GM12878 (cell line): ENCODE results near the gene NUP62. TPM values are rescaled to one million over a fixed set of nuclear protein-coding genes. Genes with fewer than 3 reads are reported as not detected.

Experiments
- ATAC-seq: fragments of 200-7000 bp; cut with Tn5 transposase; 3 replicates; pipeline ENCODE4 v1.9.1; 2020; ENCODE audit warnings: mild to moderate bottlenecking, moderate library complexity
- BruUV-seq: library from RNA; stranded (reverse); fragments of 400-500 nt; replicated peaks from 2 replicates; lab custom pipeline; 2021; lab: Mats Ljungman, UMichigan
- CTCF ChIA-PET: fragments of 300-600 bp; sonication (Branson Sonifier 250); formaldehyde crosslinking; extraction: SDS; loops from one replicate; lab custom pipeline; 2021; ENCODE audit warnings: inconsistent platforms; lab: Yijun Ruan, JAX
- POLR2A ChIA-PET: fragments of 350-600 bp; formaldehyde crosslinking; extraction: SDS; loops from one replicate; lab custom pipeline; 2021; ENCODE audit warnings: inconsistent platforms; lab: Charles Lee
- RAD21 ChIA-PET: fragments of 300-600 bp; sonication (Branson Sonifier 250); formaldehyde crosslinking; loops from one replicate; lab custom pipeline; 2023; ENCODE audit warnings: antibody characterized with exemption; ENCODE audit not compliant: unreplicated experiment; lab: Charles Lee
- SMC1A ChIA-PET: fragments of 300-600 bp; sonication (Branson Sonifier 250); formaldehyde crosslinking; loops from one replicate; lab custom pipeline; 2023; ENCODE audit not compliant: unreplicated experiment, uncharacterized antibody; lab: Charles Lee
- DNase-seq: peaks from one replicate; pipeline ENCODE4 v3.0.0-alpha.2; 2011; ENCODE audit warnings: low read depth, low spot score
- FAIRE-seq: peaks from 3 replicates; lab custom pipeline; 2011; peaks lifted over from hg19 to GRCh38; lab: Jason Lieb, UNC
- H2AFZ ChIP-seq: 2 replicates; pipeline ENCODE4 v1.6.0; 2011; ENCODE audit warnings: low read depth, low read length, control low read depth; ENCODE audit not compliant: control insufficient read depth
- H3K27ac ChIP-seq: 2 replicates; pipeline ENCODE4 v1.5.1; 2011; ENCODE audit warnings: control low read depth; ENCODE audit not compliant: control insufficient read depth, insufficient read depth
- H3K27me3 ChIP-seq, 2 experiments: replicated peaks in 1 of 2; 2 replicates each; pipeline versions ENCODE4 v1.6.0 to v1.6.1; 2011; ENCODE audit warnings: low read length in 1 of 2; ENCODE audit not compliant: control insufficient read depth in 2 of 2, insufficient read depth in 2 of 2
- H3K36me3 ChIP-seq, 2 experiments: 2 replicates each; pipeline ENCODE4 v1.5.1; 2011; ENCODE audit warnings: low read length in 1 of 2; ENCODE audit not compliant: control insufficient read depth in 2 of 2, insufficient read depth in 2 of 2
- H3K4me1 ChIP-seq: 2 replicates; pipeline ENCODE4 v1.6.1; 2011; ENCODE audit warnings: mild to moderate bottlenecking, low read length, moderate library complexity, mixed read lengths; ENCODE audit not compliant: control insufficient read depth, insufficient read depth
- H3K4me2 ChIP-seq: 2 replicates; pipeline ENCODE4 v1.6.0; 2011; ENCODE audit warnings: control low read depth; ENCODE audit not compliant: control insufficient read depth, insufficient read depth
- H3K4me3 ChIP-seq: fragments of 200-600 bp; sonication (generic); 2 replicates; pipeline ENCODE4 v1.5.1; 2016
- H3K79me2 ChIP-seq: 2 replicates; pipeline ENCODE4 v1.6.0; 2011; ENCODE audit warnings: low read length; ENCODE audit not compliant: control insufficient read depth, insufficient read depth
- H3K9ac ChIP-seq: 2 replicates; pipeline ENCODE4 v1.8.0; 2011; ENCODE audit warnings: low read length, control low read depth, mixed read lengths; ENCODE audit not compliant: control insufficient read depth, insufficient read depth
- H3K9me3 ChIP-seq: replicated peaks from 3 replicates; pipeline ENCODE4 v1.5.1; 2011; ENCODE audit warnings: mild to moderate bottlenecking, low read length; ENCODE audit not compliant: control insufficient read depth, insufficient read depth
- H4K20me1 ChIP-seq: 2 replicates; pipeline ENCODE4 v1.6.0; 2011; ENCODE audit not compliant: control insufficient read depth, insufficient read depth
- BRCA1 ChIP-seq: IDR thresholded peaks from 2 replicates; pipeline ENCODE4 v1.6.1; 2011; ENCODE audit warnings: low read depth, low read length, improper control_type of control experiment
- CTCF ChIP-seq, 3 experiments: IDR thresholded peaks in 2 of 3; conservative IDR thresholded peaks in 1 of 3; 2 replicates each; pipeline ENCODE4 v1.5.1; 2011; ENCODE audit warnings: low read depth in 3 of 3, low read length in 3 of 3, mild to moderate bottlenecking in 3 of 3, control low read depth in 2 of 3, moderate library complexity in 2 of 3, inconsistent platforms in 1 of 3, mixed read lengths in 1 of 3; ENCODE audit not compliant: control insufficient read depth in 2 of 3, insufficient read depth in 1 of 3; ENCODE audit errors: extremely low read depth in 1 of 3
- EED ChIP-seq: sonication (generic); IDR thresholded peaks from 2 replicates; pipeline ENCODE4 v1.6.1; 2016; ENCODE audit warnings: antibody characterized with exemption, low read depth
- FOS ChIP-seq: IDR thresholded peaks from 3 replicates; pipeline ENCODE4 v1.6.1; 2011; ENCODE audit warnings: borderline replicate concordance; ENCODE audit not compliant: insufficient read length; ENCODE audit errors: extremely low read depth
- HDAC2 ChIP-seq: fragments of 200-600 bp; sonication (generic); IDR thresholded peaks from 2 replicates; pipeline ENCODE4 v1.6.1; 2017
- JUNB ChIP-seq: IDR thresholded peaks from 2 replicates; pipeline ENCODE4 v1.6.1; 2016; ENCODE audit warnings: antibody characterized with exemption, mild to moderate bottlenecking
- NR2F1 ChIP-seq: fragments of 450-650 bp; conservative IDR thresholded peaks from 2 replicates; pipeline ENCODE4 v1.6.1; 2017; ENCODE audit warnings: mild to moderate bottlenecking
- POLR2A ChIP-seq: IDR thresholded peaks from 2 replicates; pipeline ENCODE4 v1.6.1; 2011; ENCODE audit warnings: low read depth, mild to moderate bottlenecking, low read length
- POLR2AphosphoS2 ChIP-seq: IDR thresholded peaks from 2 replicates; pipeline ENCODE4 v1.6.1; 2011; ENCODE audit warnings: low read depth, mild to moderate bottlenecking, low read length, improper control_type of control experiment, moderate library complexity
- POU2F2 ChIP-seq: IDR thresholded peaks from 3 replicates; pipeline ENCODE4 v1.6.1; 2011; ENCODE audit warnings: low read depth, mild to moderate bottlenecking, low read length, borderline replicate concordance
- YBX1 ChIP-seq: fragments of 450-650 bp; IDR thresholded peaks from 2 replicates; pipeline ENCODE4 v1.6.1; 2016; ENCODE audit warnings: antibody characterized with exemption
- ZBTB4 ChIP-seq: fragments of 450-650 bp; formaldehyde crosslinking; IDR thresholded peaks from 2 replicates; pipeline ENCODE4 v1.4.0; 2022; ENCODE audit warnings: mild to moderate bottlenecking, moderate library complexity
- WGBS: methylation state at CpG from one replicate; pipeline ENCODE4 v1.1.6; 2016; ENCODE audit warnings: low lambda C conversion rate; ENCODE audit not compliant: insufficient replicate concordance, insufficient coverage; ENCODE audit errors: missing lambda C conversion rate; 5-methylcytosine and 5-hydroxymethylcytosine counted together
- in situ Hi-C: fragments of 300-500 bp; cut with MboI; formaldehyde crosslinking; loops from 9 replicates; pipeline ENCODE4 v1.14.3; 2018; ENCODE audit warnings: mixed read lengths
- intact Hi-C: fragments of 100-400 bp; cut with micrococcal nuclease; formaldehyde crosslinking; loops from one replicate; pipeline ENCODE4 v1.14.2; 2022; ENCODE audit not compliant: unreplicated experiment
- polyA plus RNA-seq, 11 experiments: library from polyadenylated mRNA; depleted of rRNA in 4 of 11; unstranded in 6 of 11; stranded (reverse) in 5 of 11; fragments of >200 nt; fragmentation: Nextera tagmentation in 4 of 11; fragmentation: Illumina TruSeq in 1 of 11; extraction: Ambion mirVana in 4 of 11; extraction: Trizol in 1 of 11; gene quantifications; 1 replicate in 1 of 11; 2 replicates in 10 of 11; pipeline versions ENCODE4 v1.2.1 to v1.2.3, GENCODE V29; 2011 to 2016; ENCODE audit warnings: inconsistent platforms in 2 of 11, missing spikeins in 2 of 11, low read depth in 1 of 11
- total RNA-seq, 4 experiments: library from RNA; depleted of rRNA in 3 of 4; stranded (reverse); fragments of >200 nt in 3 of 4; fragmentation: Illumina TruSeq in 1 of 4; extraction: Trizol in 1 of 4; gene quantifications; 2 replicates each; pipeline versions ENCODE4 v1.2.1 to v1.2.3, GENCODE V29; 2013 to 2021
- TF ChIP-seq, protein P1 (sequence below): fragments of 450-650 bp; IDR thresholded peaks from 2 replicates; pipeline ENCODE4 v1.6.1; 2016; ENCODE audit warnings: mild to moderate bottlenecking, moderate library complexity, borderline replicate concordance

The NUP62 gene
- total and polyA plus RNA-seq, 10 of the 15 experiments (the other 5 are each of a cell fraction or from before 2014, with no cell fraction given) = 19.5 to 110 (median 66.9) TPM

GRCh38 chr19:49923055-49924003, 6.0 kb downstream of the NUP62 start:
- ATAC-seq = no peak
- POLR2A ChIA-PET = interaction anchor here (0.7 to 2.3 kb wide), 4 partner anchors 11 to 37 kb away, joined by 3 to 17 read pairs (median 5); partner anchors contain the start of gene IL4I1
- 93% methylated on average over 31 of the region's 31 CpGs for WGBS
- SMC1A ChIA-PET = interaction anchor here (1.9 kb wide), 1 partner anchor 12 kb away, joined by 7 read pairs; no protein-coding TSS in a partner anchor
- peak; percentile 56 for DNase-seq
- FAIRE-seq = no peak
- CTCF ChIA-PET = interaction anchor here (1.5 kb wide), 1 partner anchor 9 kb away, joined by 6 read pairs; no protein-coding TSS in a partner anchor
- Histone ChIP-seq H4K20me1 (no peaks in the 10 kb centered on the region; the same call in 1 of the 2 replicates), H3K27ac (peak overlapping the region; percentile 52), H3K36me3 (peaks cover 18 to 36% of the 10 kb centered on the region in 2 experiments), H3K79me2 (peaks cover 92% of the 10 kb centered on the region), H3K4me3 (peak overlapping the region; percentile 59; the same call in 1 of the 2 replicates), H3K27me3 (no peaks in the 10 kb centered on the region), H3K9ac (peak overlapping the region; percentile 26; the same call in 1 of the 2 replicates), H3K4me2 (peak overlapping the region; percentile 76), H3K4me1 (peaks cover 44% of the 10 kb centered on the region), H3K9me3 (no peaks in the 10 kb centered on the region), H2AFZ (no peak overlapping the region)
- RAD21 ChIA-PET = interaction anchor here (1.5 kb wide), 1 partner anchor 12 kb away, joined by 7 read pairs; no protein-coding TSS in a partner anchor
- no TSS peak for BruUV-seq
- intact Hi-C loops (no loop called here), in situ Hi-C loops (no loop called here)
- TF ChIP-seq NR2F1 (no peak), BRCA1 (no peak), POLR2AphosphoS2 (0 out of 2 replicates have a peak, but pooled peaks have one; percentile 5), YBX1 (no peak), POLR2A (0 out of 2 replicates have a peak, but pooled peaks have one; percentile 27), EED (no peak), HDAC2 (no peak), POU2F2 (no peak), ZBTB4 (no peak), FOS (no peak), JUNB (no peak), CTCF (IDR thresholded peaks at IDR 0.05 in 2 of 3, conservative IDR thresholded peaks at IDR 0.05 in 1 of 3; ENCODE audit: control insufficient read depth in 2 of 3, extremely low read depth in 1 of 3, insufficient read depth in 1 of 3, low read depth in 3 of 3, low read length in 3 of 3) (no peak)
- TF ChIP-seq, protein P1, sequence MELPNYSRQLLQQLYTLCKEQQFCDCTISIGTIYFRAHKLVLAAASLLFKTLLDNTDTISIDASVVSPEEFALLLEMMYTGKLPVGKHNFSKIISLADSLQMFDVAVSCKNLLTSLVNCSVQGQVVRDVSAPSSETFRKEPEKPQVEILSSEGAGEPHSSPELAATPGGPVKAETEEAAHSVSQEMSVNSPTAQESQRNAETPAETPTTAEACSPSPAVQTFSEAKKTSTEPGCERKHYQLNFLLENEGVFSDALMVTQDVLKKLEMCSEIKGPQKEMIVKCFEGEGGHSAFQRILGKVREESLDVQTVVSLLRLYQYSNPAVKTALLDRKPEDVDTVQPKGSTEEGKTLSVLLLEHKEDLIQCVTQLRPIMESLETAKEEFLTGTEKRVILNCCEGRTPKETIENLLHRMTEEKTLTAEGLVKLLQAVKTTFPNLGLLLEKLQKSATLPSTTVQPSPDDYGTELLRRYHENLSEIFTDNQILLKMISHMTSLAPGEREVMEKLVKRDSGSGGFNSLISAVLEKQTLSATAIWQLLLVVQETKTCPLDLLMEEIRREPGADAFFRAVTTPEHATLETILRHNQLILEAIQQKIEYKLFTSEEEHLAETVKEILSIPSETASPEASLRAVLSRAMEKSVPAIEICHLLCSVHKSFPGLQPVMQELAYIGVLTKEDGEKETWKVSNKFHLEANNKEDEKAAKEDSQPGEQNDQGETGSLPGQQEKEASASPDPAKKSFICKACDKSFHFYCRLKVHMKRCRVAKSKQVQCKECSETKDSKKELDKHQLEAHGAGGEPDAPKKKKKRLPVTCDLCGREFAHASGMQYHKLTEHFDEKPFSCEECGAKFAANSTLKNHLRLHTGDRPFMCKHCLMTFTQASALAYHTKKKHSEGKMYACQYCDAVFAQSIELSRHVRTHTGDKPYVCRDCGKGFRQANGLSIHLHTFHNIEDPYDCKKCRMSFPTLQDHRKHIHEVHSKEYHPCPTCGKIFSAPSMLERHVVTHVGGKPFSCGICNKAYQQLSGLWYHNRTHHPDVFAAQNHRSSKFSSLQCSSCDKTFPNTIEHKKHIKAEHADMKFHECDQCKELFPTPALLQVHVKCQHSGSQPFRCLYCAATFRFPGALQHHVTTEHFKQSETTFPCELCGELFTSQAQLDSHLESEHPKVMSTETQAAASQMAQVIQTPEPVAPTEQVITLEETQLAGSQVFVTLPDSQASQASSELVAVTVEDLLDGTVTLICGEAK = no peak
